ENCODE measurements around the gene NOC2L.

DNA sequence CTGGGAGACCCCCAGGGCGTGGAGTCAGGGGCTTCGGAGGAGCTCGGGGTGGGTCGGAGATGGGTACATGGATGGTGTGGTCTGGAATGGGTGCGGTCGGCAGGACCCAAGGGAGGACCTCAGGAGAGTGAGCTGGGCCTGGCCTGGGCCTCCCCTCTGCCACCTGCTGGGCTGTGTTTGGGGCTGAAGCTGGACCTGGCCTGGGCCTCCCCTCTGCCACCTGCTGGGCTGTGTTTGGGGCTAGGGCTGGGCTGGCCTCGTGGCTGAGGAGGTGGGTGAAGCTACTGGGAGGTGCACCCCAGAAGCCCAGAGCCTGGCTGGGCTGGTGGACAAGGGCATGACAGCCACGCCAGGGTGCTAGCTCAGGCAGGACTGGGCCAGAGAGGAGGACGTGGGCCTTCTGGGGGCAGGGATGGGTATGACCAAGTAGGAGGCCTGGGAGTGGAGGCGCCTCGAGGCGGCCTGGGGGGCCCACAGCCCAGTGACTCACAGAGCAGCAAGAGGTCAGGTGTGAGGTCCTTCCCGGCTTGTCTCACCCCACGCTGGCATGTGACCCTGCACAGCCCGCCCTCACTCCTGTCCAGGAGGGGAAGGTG, 20.9 kb downstream of the NOC2L start:
- no peak for TF ChIP-seq SETDB1 (IDR thresholded peaks at IDR 0.05; ENCODE audit: low read length)
- no peak for TF ChIP-seq ARID2 (IDR thresholded peaks at IDR 0.05)
- TF ChIP-seq, protein P1, sequence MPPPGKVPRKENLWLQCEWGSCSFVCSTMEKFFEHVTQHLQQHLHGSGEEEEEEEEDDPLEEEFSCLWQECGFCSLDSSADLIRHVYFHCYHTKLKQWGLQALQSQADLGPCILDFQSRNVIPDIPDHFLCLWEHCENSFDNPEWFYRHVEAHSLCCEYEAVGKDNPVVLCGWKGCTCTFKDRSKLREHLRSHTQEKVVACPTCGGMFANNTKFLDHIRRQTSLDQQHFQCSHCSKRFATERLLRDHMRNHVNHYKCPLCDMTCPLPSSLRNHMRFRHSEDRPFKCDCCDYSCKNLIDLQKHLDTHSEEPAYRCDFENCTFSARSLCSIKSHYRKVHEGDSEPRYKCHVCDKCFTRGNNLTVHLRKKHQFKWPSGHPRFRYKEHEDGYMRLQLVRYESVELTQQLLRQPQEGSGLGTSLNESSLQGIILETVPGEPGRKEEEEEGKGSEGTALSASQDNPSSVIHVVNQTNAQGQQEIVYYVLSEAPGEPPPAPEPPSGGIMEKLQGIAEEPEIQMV (tag; conservative IDR thresholded peaks at IDR 0.05; ENCODE audit: low read depth): peak; percentile 82
- no peak for TF ChIP-seq FOXJ3 (CRISPR knock-in tag; IDR thresholded peaks at IDR 0.05)
- 0 out of 2 replicates have a peak, but pooled peaks have one; percentile 4 for TF ChIP-seq BHLHE40 (IDR thresholded peaks at IDR 0.05; ENCODE audit: low read length)
- TF ChIP-seq, protein P2, sequence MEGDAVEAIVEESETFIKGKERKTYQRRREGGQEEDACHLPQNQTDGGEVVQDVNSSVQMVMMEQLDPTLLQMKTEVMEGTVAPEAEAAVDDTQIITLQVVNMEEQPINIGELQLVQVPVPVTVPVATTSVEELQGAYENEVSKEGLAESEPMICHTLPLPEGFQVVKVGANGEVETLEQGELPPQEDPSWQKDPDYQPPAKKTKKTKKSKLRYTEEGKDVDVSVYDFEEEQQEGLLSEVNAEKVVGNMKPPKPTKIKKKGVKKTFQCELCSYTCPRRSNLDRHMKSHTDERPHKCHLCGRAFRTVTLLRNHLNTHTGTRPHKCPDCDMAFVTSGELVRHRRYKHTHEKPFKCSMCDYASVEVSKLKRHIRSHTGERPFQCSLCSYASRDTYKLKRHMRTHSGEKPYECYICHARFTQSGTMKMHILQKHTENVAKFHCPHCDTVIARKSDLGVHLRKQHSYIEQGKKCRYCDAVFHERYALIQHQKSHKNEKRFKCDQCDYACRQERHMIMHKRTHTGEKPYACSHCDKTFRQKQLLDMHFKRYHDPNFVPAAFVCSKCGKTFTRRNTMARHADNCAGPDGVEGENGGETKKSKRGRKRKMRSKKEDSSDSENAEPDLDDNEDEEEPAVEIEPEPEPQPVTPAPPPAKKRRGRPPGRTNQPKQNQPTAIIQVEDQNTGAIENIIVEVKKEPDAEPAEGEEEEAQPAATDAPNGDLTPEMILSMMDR (IDR thresholded peaks at IDR 0.05 in 2 of 3, conservative IDR thresholded peaks at IDR 0.05 in 1 of 3; ENCODE audit: insufficient read depth in 2 of 3, low read depth in 1 of 3, low read length in 3 of 3): peak; percentile 66 to 98 (median 95)
- no peak for TF ChIP-seq POLR2AphosphoS5 (IDR thresholded peaks at IDR 0.05; ENCODE audit: control insufficient read depth, insufficient read depth, low read depth, low read length)
- TF ChIP-seq, protein P3, sequence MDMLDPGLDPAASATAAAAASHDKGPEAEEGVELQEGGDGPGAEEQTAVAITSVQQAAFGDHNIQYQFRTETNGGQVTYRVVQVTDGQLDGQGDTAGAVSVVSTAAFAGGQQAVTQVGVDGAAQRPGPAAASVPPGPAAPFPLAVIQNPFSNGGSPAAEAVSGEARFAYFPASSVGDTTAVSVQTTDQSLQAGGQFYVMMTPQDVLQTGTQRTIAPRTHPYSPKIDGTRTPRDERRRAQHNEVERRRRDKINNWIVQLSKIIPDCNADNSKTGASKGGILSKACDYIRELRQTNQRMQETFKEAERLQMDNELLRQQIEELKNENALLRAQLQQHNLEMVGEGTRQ (CRISPR knock-in tag; IDR thresholded peaks at IDR 0.05): no peak
- TF ChIP-seq RCOR1 (IDR thresholded peaks at IDR 0.05; ENCODE audit: borderline replicate concordance in 1 of 2, low read depth in 2 of 2, low read length in 2 of 2): no peak
- TF ChIP-seq MTA3 (IDR thresholded peaks at IDR 0.05; ENCODE audit: borderline replicate concordance): 0 out of 2 replicates have a peak, but pooled peaks have one; percentile 13
- TF ChIP-seq, protein P4, sequence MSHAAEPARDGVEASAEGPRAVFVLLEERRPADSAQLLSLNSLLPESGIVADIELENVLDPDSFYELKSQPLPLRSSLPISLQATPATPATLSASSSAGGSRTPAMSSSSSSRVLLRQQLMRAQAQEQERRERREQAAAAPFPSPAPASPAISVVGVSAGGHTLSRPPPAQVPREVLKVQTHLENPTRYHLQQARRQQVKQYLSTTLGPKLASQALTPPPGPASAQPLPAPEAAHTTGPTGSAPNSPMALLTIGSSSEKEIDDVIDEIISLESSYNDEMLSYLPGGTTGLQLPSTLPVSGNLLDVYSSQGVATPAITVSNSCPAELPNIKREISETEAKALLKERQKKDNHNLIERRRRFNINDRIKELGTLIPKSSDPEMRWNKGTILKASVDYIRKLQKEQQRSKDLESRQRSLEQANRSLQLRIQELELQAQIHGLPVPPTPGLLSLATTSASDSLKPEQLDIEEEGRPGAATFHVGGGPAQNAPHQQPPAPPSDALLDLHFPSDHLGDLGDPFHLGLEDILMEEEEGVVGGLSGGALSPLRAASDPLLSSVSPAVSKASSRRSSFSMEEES (CRISPR knock-in tag; IDR thresholded peaks at IDR 0.05): no peak
